Ovary (tissue), 3 donors: ENCODE results near the gene COL17A1.

Experiments used
- POLR2A ChIP-seq: fragments of 450-650 bp; IDR thresholded peaks from one replicate; pipeline ENCODE4 v1.6.1; 2017; ENCODE audit warnings: antibody characterized with exemption, mild to moderate bottlenecking, moderate library complexity
- TF ChIP-seq, protein P1 (sequence below), 3 donors: fragments of 450-650 bp in 2 of 3; fragments of 200-600 bp in 1 of 3; IDR thresholded peaks; one replicate each; pipeline versions ENCODE4 v1.5.1 to v1.8.0; 2016 to 2022; ENCODE audit warnings: antibody characterized with exemption in 3 of 3, mild to moderate bottlenecking in 1 of 3
- donor health status: DM: no; HTN: no; CAD: no.

DNA sequence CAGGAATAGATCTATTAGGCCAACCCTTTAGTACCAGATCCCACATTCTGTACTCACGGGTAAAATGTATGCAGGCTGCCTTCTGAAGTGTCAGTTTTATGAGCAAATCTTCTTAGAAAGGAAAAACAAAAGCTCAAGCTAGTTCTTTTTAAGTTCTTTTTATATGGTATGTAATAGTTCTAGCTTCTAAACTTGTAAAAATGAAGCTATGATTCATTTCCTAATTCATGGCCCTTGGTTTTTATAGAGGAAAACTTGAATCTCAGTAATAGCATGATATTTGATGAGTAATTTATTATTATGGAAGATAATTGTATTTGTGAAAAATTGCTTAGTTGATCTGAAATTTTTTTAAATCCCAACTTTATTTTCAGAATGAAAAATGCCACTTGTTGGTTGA lies 64.4 kb downstream of the COL17A1 start:
- TF ChIP-seq, protein P1, sequence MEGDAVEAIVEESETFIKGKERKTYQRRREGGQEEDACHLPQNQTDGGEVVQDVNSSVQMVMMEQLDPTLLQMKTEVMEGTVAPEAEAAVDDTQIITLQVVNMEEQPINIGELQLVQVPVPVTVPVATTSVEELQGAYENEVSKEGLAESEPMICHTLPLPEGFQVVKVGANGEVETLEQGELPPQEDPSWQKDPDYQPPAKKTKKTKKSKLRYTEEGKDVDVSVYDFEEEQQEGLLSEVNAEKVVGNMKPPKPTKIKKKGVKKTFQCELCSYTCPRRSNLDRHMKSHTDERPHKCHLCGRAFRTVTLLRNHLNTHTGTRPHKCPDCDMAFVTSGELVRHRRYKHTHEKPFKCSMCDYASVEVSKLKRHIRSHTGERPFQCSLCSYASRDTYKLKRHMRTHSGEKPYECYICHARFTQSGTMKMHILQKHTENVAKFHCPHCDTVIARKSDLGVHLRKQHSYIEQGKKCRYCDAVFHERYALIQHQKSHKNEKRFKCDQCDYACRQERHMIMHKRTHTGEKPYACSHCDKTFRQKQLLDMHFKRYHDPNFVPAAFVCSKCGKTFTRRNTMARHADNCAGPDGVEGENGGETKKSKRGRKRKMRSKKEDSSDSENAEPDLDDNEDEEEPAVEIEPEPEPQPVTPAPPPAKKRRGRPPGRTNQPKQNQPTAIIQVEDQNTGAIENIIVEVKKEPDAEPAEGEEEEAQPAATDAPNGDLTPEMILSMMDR (IDR thresholded peaks at IDR 0.05): no peak
- TF ChIP-seq POLR2A: no peak
